ENCODE measurements around the gene RSRC1.

RSRC1 gene

GRCh38 chr3:158158969-158159368, 49.1 kb downstream of the RSRC1 start:
- no peaks in the 10 kb centered on the region; the same call in 1 of the 2 replicates for H3K4me1 ChIP-seq
- no peak for TF ChIP-seq CTCF (IDR thresholded peaks at IDR 0.05; ENCODE audit: low read depth, low read length)
- no peaks in the 10 kb centered on the region for H3K36me3 ChIP-seq
- H3K9me3 ChIP-seq = no peaks in the 10 kb centered on the region; the same call in 1 of the 2 replicates
- H3K4me3 ChIP-seq (ENCODE audit: low read depth, low read length) = no peak overlapping the region
- DNase-seq = no peak
- H3K27me3 ChIP-seq = no peaks in the 10 kb centered on the region

- Histone ChIP-seq H3K4me1 (peaks cover 3% of the 10 kb centered on the region), H3K27me3 (no peaks in the 10 kb centered on the region), H3K9me3 (no peaks in the 10 kb centered on the region; the same call in 1 of the 2 replicates), H3K36me3 (no peaks in the 10 kb centered on the region), H3K4me3 (ENCODE audit: low read depth, low read length) (no peak overlapping the region)
- TF ChIP-seq CTCF (IDR thresholded peaks at IDR 0.05; ENCODE audit: low read depth, low read length) = no peak
- DNase-seq = no peak
These were observed 49.8 kb downstream of the RSRC1 start for GRCh38 chr3:158159714-158160113.

GRCh38 chr3:158160958-158161357, 51.1 kb downstream of the RSRC1 start:
- Histone ChIP-seq H3K4me1 (peaks cover 16% of the 10 kb centered on the region), H3K27me3 (no peaks in the 10 kb centered on the region), H3K36me3 (no peaks in the 10 kb centered on the region), H3K9me3 (no peaks in the 10 kb centered on the region; the same call in 1 of the 2 replicates), H3K4me3 (ENCODE audit: low read depth, low read length) (no peak overlapping the region)
- TF ChIP-seq CTCF (IDR thresholded peaks at IDR 0.05; ENCODE audit: low read depth, low read length) = no peak
- no peak for DNase-seq

- TF ChIP-seq CTCF (IDR thresholded peaks at IDR 0.05; ENCODE audit: low read depth, low read length) = no peak
- Histone ChIP-seq H3K9me3 (no peaks in the 10 kb centered on the region; the same call in 1 of the 2 replicates), H3K27me3 (no peaks in the 10 kb centered on the region), H3K4me3 (ENCODE audit: low read depth, low read length) (peak overlapping the region; percentile 14; the same call in 1 of the 2 replicates), H3K36me3 (no peaks in the 10 kb centered on the region), H3K4me1 (peaks cover 22% of the 10 kb centered on the region)
- DNase-seq = peak; percentile 31
These were observed 55.3 kb downstream of the RSRC1 start for GRCh38 chr3:158165141-158165655.

GRCh38 chr3:158165730-158166129, 55.8 kb downstream of the RSRC1 start:
- Histone ChIP-seq H3K27me3 (no peaks in the 10 kb centered on the region), H3K36me3 (no peaks in the 10 kb centered on the region), H3K4me3 (ENCODE audit: low read depth, low read length) (peak overlapping the region; percentile 14; the same call in 1 of the 2 replicates), H3K4me1 (peaks cover 22% of the 10 kb centered on the region), H3K9me3 (no peaks in the 10 kb centered on the region; the same call in 1 of the 2 replicates)
- no peak for DNase-seq
- TF ChIP-seq CTCF (IDR thresholded peaks at IDR 0.05; ENCODE audit: low read depth, low read length) = no peak

GRCh38 chr3:158166223-158166622, 56.3 kb downstream of the RSRC1 start:
- peaks cover 22% of the 10 kb centered on the region for H3K4me1 ChIP-seq
- no peaks in the 10 kb centered on the region; the same call in 1 of the 2 replicates for H3K9me3 ChIP-seq
- no peak for TF ChIP-seq CTCF (IDR thresholded peaks at IDR 0.05; ENCODE audit: low read depth, low read length)
- H3K36me3 ChIP-seq = no peaks in the 10 kb centered on the region
- H3K27me3 ChIP-seq = no peaks in the 10 kb centered on the region
- H3K4me3 ChIP-seq (ENCODE audit: low read depth, low read length) = no peak overlapping the region
- no peak for DNase-seq
